ENCODE results near the gene ZMYND19.
"Not testable (repeated sequence)": the region's sequence is repeated elsewhere in the genome, so short reads cannot be mapped to it uniquely, and the experiment has no call there.

Gene ZMYND19

DNA sequence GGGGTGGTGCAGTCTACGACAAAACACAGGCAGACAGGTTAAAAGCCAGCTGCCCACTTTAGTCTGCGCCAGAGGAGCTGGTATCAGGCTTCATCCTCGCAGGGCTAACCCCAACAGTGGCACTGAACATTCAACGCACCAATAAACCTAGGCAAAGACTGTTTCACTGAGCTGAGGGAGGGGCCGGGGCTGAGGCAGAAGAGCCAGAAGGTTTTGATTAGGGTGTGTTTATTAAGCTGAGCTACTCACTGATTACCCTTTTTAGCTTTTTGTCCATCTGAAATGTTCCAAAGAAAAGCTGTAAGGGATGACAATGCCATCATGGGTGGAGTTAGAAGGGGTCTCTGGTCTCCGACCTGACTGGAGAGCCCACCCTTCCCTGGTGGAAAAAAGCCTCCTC, 1.4 kb downstream of the ZMYND19 start:
- no peak for DNase-seq

DNA sequence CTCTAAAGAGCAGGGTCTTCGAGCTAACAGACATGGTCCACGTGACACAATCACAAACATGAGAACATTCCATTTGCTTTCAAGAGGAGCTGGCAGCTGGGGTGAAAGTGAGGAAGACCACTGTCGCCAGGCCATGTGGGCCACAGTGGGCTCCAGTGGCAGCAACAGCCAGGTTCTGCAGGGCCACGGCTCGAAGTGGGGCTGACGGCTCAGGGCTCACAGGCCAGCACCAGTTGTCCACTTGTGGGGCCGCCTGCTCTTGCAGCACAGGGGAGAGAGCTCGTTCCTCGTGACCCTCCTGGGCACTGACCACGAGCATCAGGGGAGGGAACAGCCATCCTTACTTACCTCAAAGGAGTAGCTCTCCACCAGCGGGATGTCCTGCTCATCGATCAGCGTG, 2.0 kb downstream of the ZMYND19 start:
- DNase-seq = no peak

- DNase-seq = no peak
These were observed 3.5 kb downstream of the ZMYND19 start for GRCh38 chr9:137586854-137587253.

DNA sequence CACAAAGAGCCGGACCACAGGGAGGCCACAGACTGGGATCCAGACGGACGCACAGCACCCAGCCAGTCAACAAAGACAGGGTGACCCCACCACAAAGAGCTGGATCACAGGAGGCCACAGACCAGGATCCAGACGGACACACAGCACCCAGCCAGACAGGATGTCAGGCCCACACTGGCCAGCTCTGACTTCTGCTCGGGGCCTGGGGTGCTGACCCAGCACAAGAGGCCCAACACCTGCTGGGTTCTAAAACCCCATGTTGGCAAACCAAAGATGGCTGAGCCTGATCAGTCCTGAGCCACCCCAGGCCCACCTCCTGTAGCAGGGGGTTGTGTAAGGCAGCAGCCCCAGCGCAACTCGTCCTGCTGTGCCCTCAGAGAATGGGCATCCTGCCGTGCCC, 6.4 kb downstream of the ZMYND19 start:
- DNase-seq = no peak

DNA sequence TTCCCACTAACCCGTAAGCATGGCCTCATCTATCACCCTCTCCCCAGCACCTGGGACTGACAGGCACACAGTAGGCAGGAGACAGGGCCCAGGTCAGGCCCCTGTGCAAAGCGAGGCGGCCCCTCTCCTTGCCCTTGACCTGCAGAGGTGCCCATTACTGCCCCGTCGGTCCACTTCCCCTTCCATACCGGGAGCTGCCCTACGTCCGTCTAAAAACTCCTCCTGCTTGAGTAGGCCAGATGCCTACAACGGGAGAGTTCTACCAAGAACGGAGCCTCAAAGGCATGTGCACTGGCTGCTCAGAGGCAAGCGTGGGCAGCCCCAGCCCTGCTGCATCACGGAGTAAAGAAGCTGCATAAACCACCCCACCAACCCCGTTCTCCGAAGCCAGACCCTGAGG, 7.0 kb downstream of the ZMYND19 start:
- DNase-seq = no peak

DNA sequence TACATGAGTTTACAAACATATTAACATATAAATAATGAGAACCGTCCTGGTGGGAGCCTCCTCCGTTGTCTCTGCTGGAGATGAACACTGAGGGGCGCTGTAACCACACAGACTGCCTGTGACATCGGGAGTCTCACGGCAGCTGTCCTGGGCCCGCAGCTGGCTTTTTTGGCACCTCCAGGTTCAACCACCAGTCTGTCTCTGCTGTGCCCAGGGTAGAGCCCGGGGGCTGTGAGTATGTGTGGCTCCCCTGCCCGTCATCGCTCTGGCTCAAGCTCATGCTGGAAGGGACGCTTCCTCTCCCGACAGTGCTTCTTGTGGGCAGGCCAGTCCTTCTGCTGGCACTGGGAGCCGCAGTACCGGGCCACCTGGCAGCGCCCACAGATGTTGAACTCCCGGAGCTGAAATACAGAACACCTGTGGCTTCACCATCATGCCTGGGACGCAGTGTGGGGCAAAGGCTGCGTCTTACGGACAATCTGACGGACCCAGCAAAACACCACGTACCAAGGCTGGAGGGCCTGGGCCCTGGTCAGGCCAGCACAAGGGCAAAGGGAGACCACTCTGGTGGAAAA, 7.9 kb downstream of the ZMYND19 start:
- no peak for DNase-seq

GRCh38 chr9:137581361-137582285, 8.7 kb downstream of the ZMYND19 start:
- no peak for DNase-seq

GRCh38 chr9:137580954-137581322, 9.4 kb downstream of the ZMYND19 start:
- DNase-seq = no peak

DNA sequence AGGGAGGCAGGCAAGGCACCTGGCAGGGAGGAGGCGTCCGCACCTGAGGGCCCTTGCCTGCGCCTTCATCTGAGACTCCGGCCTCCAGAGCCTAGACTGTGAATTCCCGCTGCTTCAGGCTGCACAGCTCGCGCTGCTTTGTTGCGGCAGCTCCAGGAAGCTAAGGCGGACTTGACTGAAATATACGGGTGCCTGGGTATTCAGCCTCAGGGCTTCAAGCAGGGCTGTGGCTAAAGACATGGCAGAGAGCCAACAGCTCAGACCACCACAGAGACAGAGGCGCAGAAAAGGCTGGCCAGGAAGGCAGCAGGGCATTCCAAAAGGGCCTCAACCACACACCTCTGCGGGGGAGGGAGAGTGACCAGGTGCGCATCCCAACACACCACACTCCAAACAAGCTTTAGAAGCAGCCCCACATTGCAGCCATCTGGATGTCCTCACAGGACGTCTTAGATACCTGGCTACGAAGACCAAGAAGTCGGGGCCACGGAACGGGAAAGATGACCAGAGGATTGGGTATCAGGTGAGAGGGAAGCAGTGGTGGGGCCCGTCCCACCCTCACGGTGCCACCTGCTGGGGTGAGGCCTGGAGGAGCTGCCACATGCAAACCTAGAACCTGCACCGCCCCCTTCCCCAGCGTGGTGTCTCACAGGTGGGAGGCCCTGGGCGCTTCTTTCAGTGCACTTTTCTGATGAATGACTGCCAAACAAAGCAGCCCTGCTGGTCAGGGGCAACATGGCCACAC, 9.9 kb downstream of the ZMYND19 start:
- no peak for DNase-seq

GRCh38 chr9:137579259-137579604, 11.1 kb downstream of the ZMYND19 start:
- no peak for DNase-seq

GRCh38 chr9:137578518-137579258, 11.6 kb downstream of the ZMYND19 start, which contains the start of gene DPH7:
Gene DPH7 (minus strand): TSS chr9:137578925. CDS start chr9:137578777, 148 bp downstream.
- DNase-seq = peak; percentile 91

- no peak for DNase-seq
These were observed 14.4 kb downstream of the ZMYND19 start for GRCh38 chr9:137575716-137576411.

DNA sequence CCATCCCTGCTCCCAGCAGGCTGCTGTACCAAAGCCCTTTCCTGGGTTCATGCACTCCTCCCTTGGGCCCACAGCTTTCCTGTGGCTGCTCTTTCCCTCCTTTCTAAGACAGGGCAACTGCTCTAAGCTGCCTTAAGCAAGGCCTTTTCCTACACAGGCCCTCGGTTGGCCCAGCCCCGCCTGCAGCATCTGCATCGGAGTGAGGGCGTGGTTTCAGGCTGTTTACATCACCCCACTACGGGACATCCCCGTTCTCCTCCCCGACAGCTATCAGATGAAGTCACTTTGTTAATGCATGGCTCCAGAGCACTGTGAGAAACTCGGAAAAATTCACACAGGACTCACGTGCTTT, 15.0 kb downstream of the ZMYND19 start:
- no peak for DNase-seq

DNA sequence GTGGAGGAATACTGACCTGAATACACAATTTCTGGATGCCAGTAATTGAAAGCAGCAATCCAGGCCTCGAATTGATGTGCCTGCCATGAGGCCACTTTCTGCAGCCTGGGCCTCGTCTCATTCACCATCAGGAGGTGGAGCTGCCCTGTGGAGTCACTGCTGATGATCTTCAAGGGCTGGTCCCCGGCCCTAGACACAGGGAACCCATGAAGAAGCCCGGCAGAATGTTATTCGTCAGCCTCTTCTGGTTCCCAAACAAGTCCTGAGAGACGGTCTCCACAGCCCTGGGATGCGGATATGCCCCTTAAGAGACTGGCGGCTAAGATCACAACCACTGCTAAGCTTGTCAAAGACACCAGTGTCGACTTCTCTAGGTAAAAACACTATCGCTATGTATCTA, 16.1 kb downstream of the ZMYND19 start:
- DNase-seq = no peak

DNA sequence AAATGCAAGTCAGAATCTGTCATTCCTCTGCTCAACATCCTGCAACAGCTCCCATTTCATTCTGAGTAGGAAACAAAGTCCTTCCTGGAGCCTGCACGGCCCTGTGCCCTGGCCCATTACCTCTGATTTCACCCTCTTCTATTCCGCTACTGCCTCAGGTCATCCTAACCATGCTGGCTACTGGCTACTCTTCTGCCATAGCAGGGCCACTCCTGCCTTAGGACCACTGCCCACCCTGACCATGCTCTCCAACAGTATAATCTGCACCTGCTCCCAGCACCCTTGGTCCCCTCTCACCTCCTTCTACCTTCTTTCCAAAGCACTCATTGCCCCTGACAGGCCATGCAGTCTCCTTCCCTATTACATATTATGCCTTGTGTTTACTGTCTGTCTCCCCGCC, 19.7 kb downstream of the ZMYND19 start:
- no peak for DNase-seq

DNA sequence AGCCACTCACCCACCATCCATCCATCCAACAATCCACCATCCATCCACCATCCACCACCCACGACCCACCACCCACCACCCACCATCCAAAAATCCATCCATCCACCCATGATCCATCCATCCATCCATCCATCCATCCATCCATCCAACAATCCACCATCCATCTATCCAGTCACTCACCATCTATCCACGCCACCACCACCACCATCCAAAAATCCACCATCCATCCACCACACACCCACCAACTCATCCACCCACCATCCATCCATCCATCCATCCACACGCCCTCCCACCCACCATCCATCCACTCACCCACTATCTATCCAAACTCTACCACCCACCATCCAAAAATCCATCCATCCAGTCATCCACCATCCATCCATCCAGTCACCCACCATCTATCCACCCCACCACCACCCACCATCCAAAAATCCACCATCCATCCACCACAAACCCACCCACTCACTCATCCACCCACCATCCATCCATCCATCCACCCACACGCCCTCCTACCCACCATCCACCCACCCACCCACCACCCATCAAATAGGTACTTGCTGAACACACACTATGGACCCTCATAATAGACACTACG, 20.6 kb downstream of the ZMYND19 start:
- DNase-seq = no peak

DNA sequence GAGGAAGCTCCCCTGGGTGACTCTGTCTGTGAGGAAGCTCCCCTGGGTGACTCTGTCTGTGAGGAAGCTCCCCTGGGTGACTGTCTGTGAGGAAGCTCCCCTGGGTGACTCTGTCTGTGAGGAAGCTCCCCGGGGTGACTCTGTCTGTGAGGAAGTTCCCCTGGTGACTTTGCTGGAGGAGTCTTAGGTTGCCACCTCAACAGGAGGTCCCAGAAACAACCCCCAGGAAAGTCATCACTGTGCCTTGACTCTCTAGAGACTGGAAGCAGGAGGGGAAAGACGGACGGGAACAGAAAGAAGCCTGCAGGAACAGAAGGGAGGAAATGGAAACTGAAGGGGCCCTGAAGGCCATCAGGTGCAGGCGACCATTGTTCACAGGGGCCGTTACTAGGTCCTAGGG, 21.9 kb downstream of the ZMYND19 start:
- not testable (repeated sequence) for DNase-seq

DNA sequence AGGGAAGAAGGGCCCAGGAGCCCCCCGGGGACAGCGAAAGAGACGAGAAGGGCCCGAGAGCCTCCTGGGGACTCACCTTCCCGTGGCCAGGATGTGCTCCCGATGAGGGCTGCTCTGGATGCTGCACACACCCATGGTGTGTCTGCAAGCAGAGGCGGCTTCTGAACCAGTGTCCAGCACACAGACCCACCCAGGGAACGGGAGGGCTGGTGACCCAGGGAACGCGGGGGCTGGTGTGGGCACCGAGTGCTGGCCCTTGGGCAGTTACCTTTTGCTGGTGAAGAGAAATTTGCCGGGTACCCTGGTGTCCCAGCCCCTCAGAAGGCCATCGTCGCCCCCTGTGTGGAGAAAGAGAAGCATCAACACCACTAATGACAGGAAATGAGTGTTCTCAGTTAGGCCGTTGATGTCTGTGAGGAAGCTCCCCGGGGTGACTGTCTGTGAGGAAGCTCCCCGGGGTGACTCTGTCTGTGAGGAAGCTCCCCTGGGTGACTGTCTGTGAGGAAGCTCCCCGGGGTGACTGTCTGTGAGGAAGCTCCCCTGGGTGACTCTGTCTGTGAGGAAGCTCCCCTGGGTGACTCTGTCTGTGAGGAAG, 25.4 kb downstream of the ZMYND19 start:
- DNase-seq = no peak

GRCh38 chr9:137564134-137564533, 26.2 kb downstream of the ZMYND19 start:
- no peak for DNase-seq

DNA sequence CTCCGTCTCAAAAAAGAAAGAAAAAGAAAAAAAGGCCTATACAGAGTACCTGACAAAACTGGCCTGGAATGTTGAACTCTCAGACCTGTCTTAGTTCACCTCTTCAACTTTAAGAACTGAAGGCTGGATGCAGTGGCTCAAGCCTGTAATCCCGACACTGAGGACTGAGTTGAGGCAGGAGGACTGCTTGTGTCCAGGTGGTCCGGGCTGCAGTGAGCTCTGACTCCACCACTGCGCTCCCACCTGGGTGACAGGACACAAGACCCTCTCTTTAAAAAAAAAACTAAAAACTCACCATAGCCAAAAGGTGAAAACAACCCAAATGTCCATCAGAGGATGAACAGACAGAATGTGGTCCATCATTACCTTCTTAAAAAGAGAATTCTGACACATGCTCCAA, 32.2 kb downstream of the ZMYND19 start:
- DNase-seq = no peak

- no peak for DNase-seq
These were observed 34.1 kb downstream of the ZMYND19 start for GRCh38 chr9:137556069-137556838.
